Thyroid gland (tissue), 4 donors: ENCODE data around the gene NME7.
A peak's percentile ranks its signal among the peaks of the same experiment; 100 is the strongest.

Source experiments
- CTCF ChIP-seq, 6 experiments: fragments of 200-600 bp in 3 of 6; fragments of 450-650 bp in 3 of 6; sonication (generic) in 3 of 6; IDR thresholded peaks; one replicate each; pipeline ENCODE4 v1.5.1; 2016 to 2019; ENCODE audit warnings: antibody characterized with exemption in 6 of 6, mild to moderate bottlenecking in 2 of 6, inconsistent platforms in 1 of 6, moderate library complexity in 1 of 6
- POLR2A ChIP-seq, 2 donors: fragments of 450-650 bp; IDR thresholded peaks; one replicate each; pipeline ENCODE4 v1.6.1; 2017; ENCODE audit warnings: antibody characterized with exemption in 2 of 2, mild to moderate bottlenecking in 2 of 2, moderate library complexity in 1 of 2

GRCh38 chr1:169110689-169111447, 256.7 kb downstream of the NME7 start:
- TF ChIP-seq CTCF (IDR thresholded peaks at IDR 0.05) (no peak), POLR2A (IDR thresholded peaks at IDR 0.05) (peak in 1 of 2 donors; percentile 32)
